ENCODE results near the gene FAM3C. TPM values are rescaled to one million over a fixed set of nuclear protein-coding genes. Genes with fewer than 3 reads are reported as not detected.
A peak's percentile ranks its signal among the peaks of the same experiment; 100 is the strongest.
"Not testable (repeated sequence)": the region's sequence is repeated elsewhere in the genome, so short reads cannot be mapped to it uniquely, and the experiment has no call there.

FAM3C gene
- polyA plus RNA-seq, 10 donors, result 91.0 to 124 (median 110) TPM

DNA sequence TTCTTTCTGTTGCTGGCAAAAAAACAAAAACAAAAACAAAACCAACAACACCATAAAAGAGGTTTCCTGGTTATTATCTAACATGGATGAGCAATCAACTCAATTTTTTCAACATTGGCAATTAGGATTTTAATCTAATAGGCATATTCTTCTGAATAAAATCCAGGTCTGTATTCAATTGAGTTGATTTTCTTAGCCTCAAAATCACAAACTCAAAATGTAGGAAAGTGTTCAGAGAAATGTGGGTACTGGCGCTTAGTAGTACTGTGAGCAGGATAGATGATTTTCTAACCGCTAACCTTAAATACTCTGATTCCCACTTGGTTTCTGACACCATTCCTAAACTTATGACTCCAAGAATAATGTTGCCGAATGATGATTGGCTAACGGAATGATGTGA lies 61.7 kb downstream of the FAM3C start:
- DNase-seq, result no peak

DNA sequence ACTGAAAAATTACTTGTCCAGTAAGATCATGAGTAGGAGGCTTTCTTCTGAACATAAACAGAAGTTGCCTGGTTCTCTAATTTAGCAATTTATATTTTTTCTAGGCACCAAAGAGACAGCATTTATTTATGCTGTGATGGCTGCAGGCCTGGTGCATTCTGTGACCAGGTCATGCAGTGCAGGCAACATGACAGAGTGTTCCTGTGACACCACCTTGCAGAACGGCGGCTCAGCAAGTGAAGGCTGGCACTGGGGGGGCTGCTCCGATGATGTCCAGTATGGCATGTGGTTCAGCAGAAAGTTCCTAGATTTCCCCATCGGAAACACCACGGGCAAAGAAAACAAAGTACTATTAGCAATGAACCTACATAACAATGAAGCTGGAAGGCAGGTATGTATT lies 64.5 kb downstream of the FAM3C start:
- no peak for DNase-seq

DNA sequence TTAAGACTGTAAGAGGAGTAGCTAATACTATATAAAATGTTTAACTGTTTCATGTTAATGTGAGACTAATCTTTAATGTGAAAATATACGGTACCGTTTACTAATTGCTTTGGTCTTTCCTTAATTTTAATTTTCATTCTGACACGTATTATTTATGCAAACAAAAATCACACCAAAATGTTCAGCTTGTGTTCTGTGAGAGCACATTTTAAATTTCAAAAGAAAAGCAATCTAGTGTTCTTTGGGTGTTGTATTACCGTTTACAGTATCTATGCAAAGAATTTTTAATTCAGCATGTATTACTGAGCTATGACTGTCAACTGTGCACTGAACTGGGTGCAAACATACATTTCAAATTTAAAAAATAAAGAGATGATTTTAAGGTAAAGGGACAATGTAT lies 65.1 kb downstream of the FAM3C start:
- DNase-seq, result no peak

DNA sequence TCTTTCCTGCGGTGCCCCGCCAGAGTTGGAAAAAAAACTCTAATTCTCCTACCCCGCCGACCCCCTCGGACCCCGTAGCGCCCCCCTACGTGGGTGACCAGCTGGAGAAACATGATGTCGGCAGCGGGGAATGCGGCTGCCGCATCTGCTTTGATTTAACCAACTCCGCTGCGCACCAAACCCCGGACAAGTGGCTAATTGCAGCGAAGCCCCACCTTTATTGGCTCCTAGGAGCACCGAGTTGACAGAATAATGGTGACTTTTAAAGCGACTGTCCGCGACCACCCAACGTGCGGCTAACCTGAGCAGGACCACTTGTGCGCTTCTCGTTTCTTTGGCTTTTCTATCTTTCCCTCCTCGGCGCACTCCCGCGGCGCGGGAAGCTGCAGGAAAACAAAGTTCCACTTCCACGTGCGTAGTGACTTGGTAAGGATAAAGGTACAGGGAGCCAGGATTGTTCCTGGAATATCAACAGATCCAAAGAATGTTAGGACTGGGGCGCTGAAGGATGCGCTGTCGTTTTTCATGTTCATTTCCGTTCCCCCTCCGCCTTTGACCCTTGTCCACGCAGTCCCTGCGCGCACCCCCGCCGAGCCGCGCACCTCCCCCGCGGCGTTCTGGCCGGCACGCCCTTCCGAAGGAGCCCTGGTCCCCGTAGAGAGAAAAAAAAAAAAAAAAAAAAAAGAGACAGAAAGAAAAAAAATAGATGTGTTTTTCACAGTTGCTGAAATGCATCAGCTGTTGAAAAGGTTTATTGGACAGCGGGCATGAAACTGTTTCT lies 65.9 kb downstream of the FAM3C start:
- peak in 1 of 3 donors; percentile 68 for DNase-seq

DNA sequence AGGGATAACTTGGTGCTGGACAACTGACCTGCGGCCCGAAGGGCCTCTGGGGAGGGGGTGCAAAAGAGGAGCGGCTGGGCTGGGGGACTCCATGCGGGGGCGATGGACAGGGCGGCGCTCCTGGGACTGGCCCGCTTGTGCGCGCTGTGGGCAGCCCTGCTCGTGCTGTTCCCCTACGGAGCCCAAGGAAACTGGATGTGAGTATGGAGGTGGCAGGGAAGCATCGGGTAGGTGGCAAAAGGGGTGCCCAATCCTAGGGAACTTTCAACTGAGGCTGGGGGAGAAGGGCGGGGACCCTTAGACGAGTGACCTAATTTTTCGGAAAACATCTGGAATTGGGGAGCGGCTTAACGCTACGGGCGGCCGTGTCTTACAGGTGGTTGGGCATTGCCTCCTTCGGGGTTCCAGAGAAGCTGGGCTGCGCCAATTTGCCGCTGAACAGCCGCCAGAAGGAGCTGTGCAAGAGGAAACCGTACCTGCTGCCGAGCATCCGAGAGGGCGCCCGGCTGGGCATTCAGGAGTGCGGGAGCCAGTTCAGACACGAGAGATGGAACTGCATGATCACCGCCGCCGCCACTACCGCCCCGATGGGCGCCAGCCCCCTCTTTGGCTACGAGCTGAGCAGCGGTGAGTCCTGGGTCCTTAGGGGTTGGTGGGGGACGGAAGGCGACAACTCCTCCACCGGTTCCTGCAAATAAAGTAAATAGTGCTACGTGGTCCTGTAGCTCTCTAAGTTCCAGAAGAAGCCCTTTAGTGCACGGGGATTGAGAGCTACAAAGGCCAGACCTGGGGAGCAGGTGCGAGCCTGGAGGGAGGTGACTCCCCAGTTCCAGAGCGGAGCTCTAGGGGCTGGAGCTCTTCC lies 66.7 kb downstream of the FAM3C start:
- DNase-seq, result peak in 1 of 3 donors; percentile 40

DNA sequence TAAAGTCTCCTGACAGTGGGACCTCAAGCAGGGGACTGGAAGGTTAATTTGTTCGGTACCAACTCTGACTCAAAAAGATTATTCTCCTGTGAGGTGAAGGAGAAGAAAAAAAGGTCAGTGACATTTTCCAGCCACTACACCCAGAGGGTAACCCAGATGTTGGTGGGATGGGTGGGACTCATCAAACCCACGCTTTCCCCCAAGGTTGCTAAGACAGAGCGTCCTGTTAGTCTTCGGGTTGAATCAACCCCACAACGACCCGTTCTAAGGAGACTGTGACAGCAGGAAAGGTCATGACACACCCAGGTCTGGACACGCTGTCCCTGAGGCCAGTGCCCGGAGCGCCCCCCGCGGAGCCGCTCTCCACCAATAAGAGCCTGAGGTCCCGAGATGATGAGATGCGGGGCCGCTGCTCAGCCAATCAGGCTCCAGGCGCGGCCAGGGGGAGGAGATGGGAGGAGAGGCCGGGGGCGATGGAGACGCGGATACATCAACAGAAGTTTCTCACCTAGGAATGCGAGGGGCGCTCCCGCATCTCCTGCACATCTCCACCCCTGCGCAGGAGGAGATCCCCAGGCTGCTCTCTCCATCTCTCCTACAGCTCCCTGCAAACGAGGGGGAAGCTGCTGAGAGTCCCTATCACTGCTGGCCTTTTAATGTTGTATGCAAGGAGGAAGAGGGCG lies 67.5 kb downstream of the FAM3C start, which contains the start of gene WNT16:
Gene WNT16, plus strand, starts transcription at position 493 of the 683 bp plus-strand sequence. CDS start 293 bp downstream, outside the sequence.
- peak in 1 of 3 donors; percentile 45 for DNase-seq

DNA sequence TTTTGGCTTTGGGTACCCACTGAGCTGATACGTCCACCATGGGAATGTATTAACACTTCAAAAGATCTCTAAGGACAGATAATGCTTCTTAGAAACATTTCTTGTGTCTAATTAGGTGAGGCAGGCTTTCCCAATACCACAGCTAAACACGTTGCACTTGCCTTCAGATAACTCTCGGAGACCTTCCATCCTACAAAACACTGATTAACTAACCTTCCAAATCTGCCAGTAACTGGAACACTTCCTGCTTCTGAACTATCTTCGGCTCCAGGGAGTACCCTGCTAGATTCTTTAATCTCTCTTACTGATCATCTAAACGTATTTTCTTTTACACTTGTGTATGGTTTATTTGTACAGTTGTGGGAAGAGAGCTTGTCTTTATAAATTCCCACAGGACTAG lies 68.4 kb downstream of the FAM3C start:
- DNase-seq, result no peak

DNA sequence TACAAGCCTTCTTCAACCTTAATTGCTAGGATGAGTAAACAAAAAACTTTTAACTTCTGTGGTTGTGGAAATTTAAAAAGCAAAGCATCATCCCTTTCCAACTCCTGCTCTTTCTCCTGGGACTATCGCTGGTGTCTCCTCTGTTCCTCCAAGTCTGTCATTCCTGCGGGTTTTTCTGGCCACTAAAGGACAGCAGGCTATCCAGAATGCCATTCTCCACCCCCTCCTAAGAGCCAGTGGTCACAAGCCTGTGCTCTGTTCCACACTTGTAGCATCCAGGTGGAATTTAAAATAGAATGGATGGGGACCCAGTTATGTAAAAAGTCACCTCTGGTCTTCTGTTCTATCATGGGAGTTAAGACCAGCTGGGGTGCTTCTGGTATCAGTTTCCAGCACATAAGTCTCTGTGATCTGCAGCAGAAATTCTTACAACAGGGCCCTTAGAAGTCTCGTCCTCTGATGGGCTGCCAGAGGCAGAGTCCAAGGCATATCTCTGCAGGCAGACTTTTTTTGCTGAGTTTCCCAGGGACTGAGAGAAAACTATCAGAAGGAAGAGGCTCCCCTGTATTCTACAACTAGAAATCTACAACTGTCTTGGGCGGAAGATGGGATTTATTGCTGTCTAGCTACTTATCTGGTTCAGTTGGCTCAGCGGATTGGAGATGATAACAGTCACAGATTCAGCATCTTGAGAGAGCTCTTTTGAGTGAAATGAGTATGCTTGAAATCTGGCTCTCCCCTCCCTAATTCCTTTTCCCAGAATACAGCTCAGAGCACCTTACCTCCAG lies 72.4 kb downstream of the FAM3C start:
- no peak for DNase-seq

DNA sequence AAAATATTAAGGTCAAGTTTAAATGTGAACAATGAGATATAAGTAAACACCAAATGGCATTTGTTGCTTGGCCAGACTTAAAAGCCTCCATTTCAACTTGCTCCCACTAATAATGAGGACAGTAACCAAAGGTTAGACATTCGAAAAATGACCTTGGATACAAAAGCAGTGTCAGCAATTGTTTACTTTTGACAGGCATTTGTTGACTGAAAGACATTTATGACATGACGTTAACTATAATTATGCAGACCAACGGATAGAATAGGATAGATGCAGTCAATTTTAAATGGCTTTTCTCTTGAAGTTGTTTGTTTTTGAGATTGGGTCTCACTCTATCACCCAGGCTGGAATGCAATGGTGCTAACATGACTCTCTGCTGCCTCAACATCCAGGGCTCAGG lies 73.6 kb downstream of the FAM3C start:
- no peak for DNase-seq

DNA sequence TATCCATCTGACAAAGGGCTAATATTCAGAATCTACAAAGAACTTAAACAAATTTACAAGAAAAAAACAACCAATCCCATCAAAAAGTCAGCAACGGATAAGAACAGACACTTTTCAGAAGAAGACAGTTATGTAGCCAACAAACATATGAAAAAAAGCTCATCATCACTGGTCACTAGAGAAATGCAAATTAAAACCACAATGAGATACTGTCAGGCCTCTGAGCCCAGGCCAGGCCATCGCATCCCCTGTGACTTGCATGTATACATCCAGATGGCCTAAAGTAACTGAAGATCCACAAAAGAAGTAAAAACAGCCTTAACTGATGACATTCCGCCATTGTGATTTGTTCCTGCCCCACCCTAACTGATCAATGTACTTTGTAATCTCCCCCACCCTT lies 80.9 kb downstream of the FAM3C start:
- not testable (repeated sequence) for DNase-seq

DNA sequence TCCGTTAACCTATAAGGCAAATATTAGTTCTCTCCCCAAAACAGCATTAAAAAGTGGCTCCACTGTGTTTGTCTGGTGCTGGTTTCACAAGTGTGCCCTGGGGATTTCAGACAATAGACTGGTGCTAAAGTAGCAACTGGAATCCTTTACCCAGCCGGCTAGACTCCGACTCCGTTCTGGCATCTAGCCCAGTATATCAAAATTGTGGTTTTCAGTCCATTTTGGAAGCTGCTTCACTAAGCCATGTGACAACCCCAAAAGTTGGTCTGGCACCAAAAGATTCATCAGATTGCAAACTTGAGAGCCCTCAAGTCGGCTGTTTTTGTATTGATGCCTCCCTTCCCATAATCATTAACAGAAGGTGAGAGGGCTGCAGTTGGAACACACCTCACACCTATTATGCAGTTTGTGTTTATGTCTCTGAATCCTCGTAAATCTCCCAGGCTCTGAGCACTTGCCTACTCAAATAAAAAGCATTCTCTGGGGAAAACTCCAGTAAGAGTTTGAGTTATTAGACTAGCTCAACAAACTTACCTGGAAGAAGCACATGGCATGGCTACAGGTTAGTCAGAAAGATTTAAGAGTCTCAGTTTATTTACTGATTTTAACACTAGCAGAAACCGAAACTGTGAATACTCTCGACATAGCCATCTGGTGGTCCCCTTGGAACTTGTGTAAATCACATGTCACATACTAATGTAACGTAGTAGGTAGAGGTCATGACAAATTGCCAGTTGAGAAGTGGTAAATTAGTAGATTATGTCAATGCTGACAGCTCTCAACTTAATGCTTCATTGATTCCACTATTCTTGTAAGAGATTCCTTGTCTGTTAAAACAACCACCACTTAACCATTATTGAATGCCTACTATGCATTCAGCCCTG lies 82.1 kb downstream of the FAM3C start:
- no peak for DNase-seq

DNA sequence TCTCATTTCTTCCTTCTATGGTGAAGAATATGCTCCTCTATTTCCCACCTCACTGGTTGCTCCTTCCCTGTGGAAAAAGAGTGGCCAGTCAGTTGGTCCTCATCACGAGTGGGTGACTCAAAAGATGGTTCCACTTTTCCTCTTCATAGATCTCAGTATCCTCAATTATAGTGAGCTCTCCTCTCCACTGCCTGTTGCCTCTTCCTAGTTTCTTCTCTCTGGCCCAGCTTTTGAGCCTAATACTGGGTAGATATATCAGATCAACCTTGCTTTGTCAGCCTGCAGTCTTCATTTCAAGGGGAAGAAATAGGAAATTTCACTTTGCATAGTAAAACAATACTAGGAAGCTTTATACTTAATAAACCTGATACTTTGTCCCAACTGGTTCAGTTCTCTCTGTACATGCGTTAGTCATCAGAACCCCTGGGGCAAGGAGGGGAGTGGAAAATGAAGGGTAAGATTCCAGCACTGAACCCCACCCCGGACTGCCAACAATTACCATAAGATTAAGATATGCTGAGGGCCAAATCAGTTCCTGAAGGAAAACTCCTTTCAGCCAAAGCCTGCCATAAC lies 82.8 kb downstream of the FAM3C start:
- DNase-seq, result no peak

DNA sequence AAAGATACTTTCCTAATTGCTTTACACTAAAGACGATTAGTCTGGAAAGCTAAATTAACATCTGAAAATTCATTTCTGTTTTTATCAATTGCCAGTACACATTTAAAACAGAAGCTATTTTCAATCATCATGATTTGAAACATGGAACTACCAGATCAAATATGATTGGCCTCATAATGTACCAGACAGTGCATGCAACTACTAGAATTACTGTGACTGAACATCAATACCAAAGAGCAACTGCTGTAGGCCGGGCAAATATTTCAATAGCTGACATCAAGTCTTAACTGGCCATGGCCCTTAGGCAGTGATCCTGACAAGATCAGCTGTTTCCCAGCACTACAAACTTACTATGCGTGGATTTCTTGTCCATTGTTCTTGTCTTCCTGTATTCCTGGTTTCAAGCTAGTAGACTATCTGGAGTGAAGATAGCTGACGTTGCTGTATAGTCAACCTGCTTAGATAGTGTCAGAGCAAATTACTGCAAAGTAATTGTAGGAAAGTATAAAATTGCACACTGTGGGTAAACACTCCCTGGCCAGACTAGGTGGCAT lies 89.0 kb downstream of the FAM3C start:
- no peak for DNase-seq

DNA sequence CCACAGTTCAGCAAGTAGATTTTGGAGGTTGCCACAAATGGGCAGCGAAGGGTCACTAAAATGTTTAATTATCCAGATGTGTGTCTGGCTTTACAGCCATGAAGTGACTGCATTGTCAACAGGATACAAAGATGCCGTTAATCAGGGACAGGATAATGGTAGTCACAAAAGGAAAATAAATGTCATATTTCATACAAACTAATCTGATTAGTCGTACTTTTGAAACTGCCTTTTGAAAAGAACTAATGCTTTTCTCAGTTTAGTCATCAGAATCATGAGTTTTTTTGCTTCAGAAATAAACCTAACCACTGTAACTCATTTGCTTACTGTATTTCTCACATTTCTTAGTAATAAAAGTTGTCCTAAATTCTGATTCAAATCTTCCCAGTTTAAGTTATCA lies 89.5 kb downstream of the FAM3C start:
- DNase-seq, result no peak

DNA sequence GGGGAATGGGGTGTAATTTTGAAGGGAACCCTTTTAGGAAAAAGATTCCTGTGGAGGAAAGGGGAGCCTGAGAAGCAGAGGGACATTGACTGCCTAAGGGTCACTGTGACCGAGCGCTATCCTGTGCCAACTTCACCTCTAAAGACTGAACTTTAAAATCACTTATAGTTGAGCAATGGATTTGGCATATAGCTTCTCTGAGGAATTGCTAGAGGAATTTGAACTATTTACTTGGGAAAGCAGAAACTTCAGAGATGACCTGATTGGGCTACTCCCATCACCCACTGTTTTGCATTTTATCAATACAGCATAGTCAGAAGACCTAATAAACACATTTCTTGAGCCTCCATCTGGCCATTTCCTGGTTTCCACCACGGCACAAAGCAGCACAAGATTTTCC lies 91.0 kb downstream of the FAM3C start:
- no peak for DNase-seq

DNA sequence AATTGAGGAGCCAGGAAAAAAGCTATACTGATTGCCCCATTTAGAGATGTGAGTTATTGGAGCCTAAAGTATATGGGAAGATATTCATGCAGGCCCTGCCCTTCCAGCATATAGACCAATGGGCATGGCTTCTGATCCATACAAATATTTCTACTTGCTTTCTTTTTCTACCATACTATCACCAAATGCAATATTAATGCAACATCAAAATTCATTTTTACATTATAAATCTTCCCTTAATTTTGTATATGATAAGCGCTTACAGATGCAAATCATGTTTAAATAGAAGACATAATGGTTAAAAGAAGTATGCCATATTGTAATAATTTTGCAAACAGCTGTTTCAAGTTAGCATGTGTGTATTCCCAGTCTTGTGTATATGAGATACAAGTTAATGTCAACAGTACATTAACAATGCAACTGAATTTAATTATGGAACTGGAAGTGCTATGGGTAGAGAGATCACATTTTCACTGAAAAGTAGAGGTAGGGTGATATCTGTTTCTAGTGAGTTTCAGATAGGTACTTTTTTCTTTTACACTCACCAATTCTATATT lies 91.9 kb downstream of the FAM3C start:
- DNase-seq, result peak in 1 of 3 donors; percentile 43

DNA sequence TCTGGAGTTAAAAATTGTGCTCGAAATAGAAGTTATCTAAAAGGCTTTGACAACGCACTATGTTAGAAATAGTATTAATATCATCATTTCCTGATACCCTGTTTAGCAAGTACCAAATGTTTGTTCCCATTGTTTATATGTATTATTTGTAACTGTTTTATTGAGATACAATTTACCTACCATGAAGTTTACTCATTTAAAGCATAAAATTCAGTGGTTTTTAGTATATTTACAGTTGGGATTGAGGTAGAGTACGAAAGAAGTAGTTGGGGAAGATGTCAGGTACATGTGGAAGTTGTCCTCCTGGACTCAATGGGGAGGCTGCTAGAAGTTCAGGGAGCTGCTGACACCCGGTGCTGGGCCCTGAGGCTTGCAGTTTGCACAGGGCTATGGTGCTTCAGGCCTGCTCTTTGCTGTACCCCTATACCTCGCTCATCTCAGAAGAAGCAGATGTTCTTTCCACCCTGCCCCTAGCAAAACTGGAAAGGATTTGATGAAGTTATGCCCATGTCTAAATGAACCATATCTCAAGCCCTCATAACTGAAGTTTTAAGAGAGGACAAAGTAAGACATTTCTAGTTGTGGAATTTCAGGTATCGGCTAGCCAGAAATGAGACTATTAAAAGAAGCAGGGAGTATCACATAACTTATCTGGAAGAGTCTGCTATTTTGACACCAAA lies 92.5 kb downstream of the FAM3C start:
- no peak for DNase-seq

DNA sequence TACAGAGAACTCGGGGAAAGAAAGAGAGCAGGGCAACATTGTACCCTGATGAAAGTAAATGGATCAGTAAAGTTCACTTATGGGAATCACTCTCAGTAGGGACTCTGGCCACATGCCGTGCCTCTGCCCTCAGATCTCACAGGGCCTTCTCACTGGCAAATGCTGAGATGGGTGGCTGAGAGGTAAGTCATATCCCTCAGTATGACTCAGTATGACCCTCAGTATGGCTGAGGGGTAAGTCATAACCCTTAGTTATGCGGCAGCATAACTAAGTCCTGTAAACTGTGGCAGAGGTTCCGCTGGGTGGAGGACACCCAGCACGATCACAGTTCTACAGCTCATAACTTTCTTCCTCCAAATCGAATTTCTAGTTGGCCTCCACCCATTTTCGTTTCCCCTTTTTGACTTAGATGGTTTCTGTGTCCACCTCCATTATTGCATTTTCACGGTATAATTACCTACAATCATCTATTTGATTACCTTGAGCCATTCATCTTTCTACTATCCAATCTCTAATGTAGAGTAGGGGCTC lies 93.8 kb downstream of the FAM3C start:
- peak in 1 of 3 donors; percentile 25 for DNase-seq

All from muscle of back (tissue), 11 donors.